GM12873 (cell line): ENCODE data around the gene OCA2.

Experiments
- TF ChIP-seq, protein P1 (sequence below): IDR thresholded peaks from 2 replicates; pipeline ENCODE4 v1.5.1; 2012; ENCODE audit warnings: low read depth, mild to moderate bottlenecking, moderate library complexity, low read length, control low read depth; ENCODE audit not compliant: insufficient read depth; ENCODE audit errors: missing control alignments

The OCA2 gene

DNA sequence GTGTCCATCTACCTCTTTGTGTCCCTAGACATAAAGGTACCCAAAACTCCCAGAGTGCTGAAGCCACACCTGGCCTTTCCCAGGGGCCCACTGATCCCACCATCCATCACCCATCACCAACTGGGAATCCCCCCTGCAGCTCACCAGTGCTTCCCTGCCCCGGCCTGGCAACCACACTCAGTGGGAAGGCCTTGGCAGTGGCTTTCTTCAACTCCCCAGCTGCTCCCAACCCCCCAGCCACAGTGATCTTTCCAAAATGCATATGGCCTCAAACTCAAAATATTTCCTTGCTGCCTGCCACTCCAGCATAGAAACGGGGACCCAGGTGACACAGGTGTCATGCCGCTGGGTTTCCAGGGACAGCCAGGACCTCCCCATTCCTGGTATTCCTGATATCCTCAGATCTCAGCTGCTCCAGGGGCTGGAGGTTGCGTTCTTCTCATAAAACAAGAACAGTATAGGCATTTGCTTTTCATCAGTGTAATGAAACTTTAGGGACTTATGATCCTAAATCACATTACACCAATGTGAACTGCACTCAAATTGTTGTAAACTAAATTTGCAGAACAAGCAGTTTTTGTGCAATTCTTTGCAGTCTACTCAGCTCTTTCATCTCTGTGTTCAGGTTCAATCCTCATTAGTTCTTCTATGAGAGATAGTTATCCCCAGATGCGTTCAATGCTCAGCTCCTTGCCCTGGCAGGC lies 1.3 kb downstream of the OCA2 start:
- TF ChIP-seq, protein P1, sequence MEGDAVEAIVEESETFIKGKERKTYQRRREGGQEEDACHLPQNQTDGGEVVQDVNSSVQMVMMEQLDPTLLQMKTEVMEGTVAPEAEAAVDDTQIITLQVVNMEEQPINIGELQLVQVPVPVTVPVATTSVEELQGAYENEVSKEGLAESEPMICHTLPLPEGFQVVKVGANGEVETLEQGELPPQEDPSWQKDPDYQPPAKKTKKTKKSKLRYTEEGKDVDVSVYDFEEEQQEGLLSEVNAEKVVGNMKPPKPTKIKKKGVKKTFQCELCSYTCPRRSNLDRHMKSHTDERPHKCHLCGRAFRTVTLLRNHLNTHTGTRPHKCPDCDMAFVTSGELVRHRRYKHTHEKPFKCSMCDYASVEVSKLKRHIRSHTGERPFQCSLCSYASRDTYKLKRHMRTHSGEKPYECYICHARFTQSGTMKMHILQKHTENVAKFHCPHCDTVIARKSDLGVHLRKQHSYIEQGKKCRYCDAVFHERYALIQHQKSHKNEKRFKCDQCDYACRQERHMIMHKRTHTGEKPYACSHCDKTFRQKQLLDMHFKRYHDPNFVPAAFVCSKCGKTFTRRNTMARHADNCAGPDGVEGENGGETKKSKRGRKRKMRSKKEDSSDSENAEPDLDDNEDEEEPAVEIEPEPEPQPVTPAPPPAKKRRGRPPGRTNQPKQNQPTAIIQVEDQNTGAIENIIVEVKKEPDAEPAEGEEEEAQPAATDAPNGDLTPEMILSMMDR = no peak

DNA sequence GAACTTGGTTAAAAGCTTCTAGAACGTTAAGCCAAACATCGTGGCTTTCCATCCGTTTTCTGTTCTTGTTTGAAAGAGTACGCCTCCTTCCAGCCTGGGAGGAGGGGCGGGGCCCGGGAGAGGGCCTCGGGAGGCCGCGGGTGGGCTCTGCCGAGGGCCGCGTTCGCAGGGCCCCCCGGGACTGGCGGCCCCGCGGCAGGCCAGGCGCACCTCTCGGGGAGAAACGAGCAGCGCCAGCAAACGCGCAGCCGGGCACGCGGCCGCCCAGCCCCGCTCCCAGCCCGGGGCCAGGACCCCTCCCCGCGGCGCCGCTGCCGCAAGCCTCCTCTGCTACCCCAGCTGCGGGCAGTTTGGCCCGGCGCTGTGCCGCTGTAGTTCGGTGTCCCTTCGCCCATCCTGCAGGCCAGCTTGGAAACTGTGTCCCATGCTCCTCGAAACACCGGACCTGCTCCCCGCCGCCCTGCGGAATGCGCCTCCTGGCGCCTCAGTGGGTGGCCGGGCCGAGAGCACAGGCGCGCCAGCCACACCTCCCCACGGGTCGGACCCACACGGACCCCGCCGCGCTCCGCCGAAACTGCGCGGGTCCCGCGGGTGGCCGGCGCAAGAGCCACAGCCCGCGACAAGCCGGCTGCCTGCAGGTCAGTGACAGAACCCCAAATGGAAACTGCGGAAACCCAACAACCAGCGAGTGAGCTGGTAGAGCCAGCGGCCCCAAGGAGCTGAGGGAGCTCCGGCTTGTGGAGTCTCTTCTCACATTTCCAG lies 2.3 kb downstream of the OCA2 start:
- TF ChIP-seq, protein P1 = no peak

DNA sequence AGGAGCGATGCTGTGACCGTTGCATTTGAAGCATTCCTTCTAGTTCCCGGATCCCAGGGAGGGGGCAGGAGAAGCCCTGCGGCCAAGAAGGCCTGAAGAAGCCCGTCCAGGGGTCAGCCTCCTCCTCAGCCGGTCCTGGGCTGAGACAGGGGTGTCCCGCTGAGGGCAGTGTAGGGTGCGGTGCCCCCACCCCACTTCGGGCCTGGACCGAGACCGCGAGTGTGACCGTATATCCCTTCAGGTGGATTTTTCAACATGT lies 2.8 kb downstream of the OCA2 start:
- TF ChIP-seq, protein P1 = no peak

DNA sequence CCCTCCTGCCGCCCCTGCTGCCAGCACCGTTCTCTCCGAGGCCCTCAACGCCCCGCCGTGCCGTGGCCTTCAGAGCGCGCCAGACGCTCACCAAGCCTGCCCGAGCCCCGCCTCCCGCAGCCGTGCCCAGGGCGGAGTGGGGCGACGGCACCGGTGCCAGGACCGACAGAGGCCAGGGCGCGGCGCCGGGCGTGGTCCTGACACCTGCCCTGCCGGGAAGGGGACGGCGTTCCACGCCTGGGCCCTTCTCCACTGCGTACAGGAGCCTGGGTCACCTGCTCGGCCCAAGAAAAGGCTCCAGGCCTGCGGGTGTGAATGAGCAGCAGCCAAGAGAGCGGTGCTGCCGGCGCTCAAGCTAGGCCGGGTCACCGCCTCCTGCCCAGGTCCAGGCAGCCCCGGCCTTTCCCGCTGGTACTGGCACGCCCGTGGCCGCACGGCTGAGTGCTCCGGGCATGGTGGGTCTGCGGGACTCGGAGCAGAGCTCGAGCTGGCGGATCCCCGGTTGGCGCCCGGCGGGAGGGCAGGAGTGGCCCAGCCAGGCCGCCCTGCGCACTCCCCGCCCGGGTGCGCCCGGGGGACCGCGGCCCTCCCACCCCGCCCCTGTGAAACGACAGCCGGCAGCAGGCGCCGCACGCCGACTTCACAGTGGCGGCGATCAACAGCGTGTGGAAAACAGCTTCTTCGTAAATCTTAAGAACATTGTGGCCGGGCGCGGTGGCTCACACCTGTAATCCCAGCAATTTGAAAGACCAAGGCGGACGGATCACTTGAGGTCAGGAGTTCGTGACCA lies 4.2 kb downstream of the OCA2 start:
- TF ChIP-seq, protein P1 = no peak

DNA sequence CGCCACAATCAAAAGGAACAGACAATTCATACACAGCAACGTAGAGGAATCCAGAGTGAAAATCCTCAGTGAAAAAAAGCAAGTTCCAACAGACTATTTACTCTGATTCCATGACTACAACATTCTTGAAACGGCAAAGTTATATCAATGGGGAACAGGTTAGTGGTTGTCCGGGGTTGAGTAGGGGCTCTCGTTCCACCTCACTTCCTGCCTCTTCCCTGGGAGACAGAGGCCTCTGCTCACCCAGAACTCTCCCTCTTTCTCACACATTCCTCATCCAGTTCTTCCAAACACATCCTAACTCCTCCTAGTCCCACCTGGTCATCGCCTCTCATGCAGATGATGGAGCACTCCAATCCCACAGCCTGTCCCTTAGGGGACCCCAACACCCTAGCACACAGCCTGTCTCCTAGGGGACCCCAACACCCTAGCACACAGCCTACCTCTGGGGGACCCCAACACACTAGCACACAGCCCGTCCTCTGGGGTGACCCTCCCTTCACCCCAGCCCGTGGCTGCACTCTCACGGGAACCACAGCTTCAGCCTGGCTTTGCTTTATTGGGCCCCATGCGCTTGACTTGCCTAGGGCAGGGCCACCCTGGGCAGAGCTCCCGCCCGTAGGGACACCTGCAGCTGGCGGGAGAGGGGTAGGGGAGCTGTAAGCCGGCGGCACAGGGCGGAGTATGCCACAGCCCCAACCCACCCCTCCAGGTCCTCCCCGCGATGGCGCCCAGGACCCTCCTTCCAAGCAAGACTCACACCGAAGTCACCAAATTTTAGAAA lies 5.2 kb downstream of the OCA2 start:
- TF ChIP-seq, protein P1 = no peak

DNA sequence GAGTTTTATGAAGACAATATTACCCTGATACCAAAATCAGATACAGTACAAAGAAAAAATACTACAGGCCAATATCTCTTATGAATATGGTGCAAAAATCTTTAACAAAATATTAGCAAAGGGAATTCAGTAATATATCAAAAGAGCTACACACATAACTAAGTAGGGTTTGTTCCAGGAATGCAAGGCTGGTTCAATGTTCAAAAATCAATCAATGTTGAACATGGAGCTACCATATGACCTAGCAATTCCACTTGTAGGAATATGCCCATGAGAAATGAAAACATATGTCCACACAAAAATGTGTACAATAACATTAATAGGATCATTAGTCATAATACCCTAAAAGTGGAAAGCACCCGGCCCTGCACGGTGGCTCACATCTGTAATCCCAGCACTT lies 7.8 kb downstream of the OCA2 start:
- TF ChIP-seq, protein P1 = no peak
